ENCODE measurements around the gene TRIM9.

GRCh38 chr14:50935126-50936015 is 159.5 kb downstream of the TRIM9 start:
- TF ChIP-seq CTCF (IDR thresholded peaks at IDR 0.05; ENCODE audit: low read depth, low read length) (no peak), EZH2phosphoT487 (IDR thresholded peaks at IDR 0.05; ENCODE audit: low read depth) (no peak)

All from OCI-LY3 (cell line).